K562 (cell line): Measurements from ENCODE around the gene FBXW7.

Source experiments
- TF ChIP-seq, protein P1 (sequence below): sonication (generic); formaldehyde crosslinking; IDR thresholded peaks from 2 replicates; pipeline ENCODE4 v1.5.0; 2020; ENCODE audit warnings: missing genetic modification reagents
- TF ChIP-seq, protein P2 (sequence below): sonication (generic); formaldehyde crosslinking; IDR thresholded peaks from 2 replicates; pipeline ENCODE4 v1.8.1; 2022; ENCODE audit warnings: missing genetic modification reagents

DNA sequence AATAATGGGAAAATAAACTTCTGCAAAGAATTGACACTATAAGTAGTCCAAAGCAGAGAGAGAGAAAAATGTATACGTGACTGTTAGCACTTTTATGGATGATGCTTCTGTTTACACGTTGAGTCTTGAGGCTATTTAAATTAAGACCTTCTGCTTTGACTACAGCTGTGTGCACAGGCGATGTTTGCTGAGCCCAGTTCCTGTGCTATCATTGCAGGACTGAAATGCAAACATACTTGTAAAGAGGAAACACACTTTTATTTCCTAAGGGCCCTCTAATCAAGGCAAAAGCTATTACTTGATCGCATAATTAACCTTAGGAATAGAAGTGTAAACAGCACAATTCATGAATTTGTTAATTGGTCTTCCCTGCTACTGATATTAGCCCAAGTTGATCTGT lies 226.9 kb downstream of the FBXW7 start:
- TF ChIP-seq, protein P1, sequence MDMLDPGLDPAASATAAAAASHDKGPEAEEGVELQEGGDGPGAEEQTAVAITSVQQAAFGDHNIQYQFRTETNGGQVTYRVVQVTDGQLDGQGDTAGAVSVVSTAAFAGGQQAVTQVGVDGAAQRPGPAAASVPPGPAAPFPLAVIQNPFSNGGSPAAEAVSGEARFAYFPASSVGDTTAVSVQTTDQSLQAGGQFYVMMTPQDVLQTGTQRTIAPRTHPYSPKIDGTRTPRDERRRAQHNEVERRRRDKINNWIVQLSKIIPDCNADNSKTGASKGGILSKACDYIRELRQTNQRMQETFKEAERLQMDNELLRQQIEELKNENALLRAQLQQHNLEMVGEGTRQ = no peak
- TF ChIP-seq, protein P2, sequence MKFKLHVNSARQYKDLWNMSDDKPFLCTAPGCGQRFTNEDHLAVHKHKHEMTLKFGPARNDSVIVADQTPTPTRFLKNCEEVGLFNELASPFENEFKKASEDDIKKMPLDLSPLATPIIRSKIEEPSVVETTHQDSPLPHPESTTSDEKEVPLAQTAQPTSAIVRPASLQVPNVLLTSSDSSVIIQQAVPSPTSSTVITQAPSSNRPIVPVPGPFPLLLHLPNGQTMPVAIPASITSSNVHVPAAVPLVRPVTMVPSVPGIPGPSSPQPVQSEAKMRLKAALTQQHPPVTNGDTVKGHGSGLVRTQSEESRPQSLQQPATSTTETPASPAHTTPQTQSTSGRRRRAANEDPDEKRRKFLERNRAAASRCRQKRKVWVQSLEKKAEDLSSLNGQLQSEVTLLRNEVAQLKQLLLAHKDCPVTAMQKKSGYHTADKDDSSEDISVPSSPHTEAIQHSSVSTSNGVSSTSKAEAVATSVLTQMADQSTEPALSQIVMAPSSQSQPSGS (CRISPR knock-in tag) = no peak
